Hindlimb muscle (tissue), 1 donor: Measurements from ENCODE around the gene RNASE9. TPM values are rescaled to one million over a fixed set of nuclear protein-coding genes. Genes with fewer than 3 reads are reported as not detected.
"Not testable (repeated sequence)": the region's sequence is repeated elsewhere in the genome, so short reads cannot be mapped to it uniquely, and the experiment has no call there.

ENCODE experiments used
- DNase-seq: peaks from one replicate; pipeline ENCODE4 v3.0.0-alpha.2; 2013
- polyA plus RNA-seq: library from polyadenylated mRNA; unstranded; fragments of 120-200 nt; gene quantifications from one replicate; pipeline ENCODE4 v1.2.1, GENCODE V29; 2013; ENCODE audit not compliant: insufficient read length

Gene RNASE9
- polyA plus RNA-seq: not detected

DNA sequence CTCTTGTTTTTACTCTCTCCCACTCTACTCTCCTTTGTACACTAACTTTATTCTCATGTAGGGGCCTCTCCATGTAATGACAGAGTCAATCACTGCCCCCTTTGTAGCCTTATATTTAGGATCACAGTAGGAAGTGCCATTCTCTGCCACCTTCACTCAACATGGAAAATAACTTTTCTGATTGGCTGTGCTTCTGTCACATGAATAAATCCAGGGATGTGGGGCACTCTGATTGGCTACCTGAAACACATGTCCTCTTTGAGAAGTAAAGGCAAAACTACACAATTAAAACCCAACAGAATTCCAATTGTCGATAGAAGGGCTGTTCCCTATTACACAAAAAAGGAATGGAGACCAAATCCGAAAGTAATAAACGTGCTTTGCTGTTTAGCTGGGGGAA is at the start of gene RNASE9:
TSS of gene RNASE9 (minus strand) at position 87 of the 400 bp plus-strand sequence.
- DNase-seq: no peak

DNA sequence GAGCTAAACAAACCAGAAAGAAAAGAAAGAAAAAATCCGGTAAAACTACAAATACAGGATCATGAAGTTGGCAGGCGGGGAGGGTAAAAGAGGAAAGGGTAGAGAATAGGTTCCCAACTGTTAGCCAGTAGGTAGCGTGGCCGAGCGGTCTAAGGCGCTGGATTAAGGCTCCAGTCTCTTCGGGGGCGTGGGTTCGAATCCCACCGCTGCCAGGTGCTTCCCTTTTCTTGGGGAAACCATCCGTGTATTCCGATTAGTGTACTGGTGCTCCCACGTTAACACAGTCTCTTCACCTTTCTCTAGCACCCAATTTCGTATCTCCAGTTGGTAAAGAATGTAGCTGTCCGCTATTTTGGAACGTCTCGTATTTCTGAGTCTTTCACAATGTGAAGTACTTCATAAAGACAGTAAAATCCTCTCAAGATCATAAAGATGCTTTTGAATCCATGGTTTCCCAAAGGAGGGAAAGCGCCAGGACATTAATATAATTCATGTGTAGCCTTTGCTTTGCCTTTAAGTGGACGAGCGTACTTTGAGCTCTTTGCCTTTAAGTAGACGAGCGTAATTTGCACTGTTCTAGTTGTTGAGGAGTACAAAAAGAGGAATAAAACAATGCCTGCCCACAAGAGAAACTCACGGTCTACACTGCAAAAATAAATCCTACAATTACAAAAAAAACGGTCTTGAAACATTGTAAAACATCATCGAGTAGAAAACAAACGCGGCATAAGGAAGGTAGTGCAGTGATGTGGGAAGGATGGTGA is 49.3 kb upstream of the RNASE9 start:
- DNase-seq: peak; percentile 72

DNA sequence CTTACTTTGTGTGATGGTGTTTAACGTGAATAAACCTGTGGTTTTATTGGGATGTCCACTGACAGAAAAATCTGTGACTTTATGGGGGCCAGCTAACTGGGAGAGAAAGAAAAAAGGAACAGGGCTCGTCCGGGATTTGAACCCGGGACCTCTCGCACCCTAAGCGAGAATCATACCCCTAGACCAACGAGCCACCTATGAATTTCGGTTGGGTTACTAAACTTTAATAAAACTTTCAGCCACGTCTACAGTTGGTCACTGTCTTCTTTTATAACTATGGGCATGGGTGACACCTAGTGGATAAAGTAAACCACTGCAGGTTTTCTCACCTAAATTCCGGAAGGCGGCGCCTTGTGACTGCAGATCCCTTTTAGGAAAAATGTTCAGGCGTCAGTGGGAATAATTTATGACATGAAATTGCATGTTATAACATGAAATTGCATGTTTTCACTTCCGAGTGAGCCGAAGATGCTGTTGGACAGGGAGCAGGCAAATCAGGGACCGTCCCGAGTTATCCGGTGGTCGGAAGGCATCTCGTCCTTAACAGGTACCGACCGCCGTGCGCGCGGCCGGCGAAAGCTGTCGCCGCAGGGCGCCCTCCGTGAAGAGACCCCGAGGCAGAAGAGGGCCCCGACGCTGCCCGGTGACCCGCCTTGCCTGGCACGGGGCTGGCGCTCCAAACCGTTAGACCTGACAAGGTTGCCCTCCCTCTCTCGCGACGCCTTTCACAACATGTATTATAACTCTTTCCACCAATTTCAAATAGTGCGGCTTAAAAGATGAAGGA is 48.6 kb upstream of the RNASE9 start:
- peak; percentile 89 for DNase-seq

DNA sequence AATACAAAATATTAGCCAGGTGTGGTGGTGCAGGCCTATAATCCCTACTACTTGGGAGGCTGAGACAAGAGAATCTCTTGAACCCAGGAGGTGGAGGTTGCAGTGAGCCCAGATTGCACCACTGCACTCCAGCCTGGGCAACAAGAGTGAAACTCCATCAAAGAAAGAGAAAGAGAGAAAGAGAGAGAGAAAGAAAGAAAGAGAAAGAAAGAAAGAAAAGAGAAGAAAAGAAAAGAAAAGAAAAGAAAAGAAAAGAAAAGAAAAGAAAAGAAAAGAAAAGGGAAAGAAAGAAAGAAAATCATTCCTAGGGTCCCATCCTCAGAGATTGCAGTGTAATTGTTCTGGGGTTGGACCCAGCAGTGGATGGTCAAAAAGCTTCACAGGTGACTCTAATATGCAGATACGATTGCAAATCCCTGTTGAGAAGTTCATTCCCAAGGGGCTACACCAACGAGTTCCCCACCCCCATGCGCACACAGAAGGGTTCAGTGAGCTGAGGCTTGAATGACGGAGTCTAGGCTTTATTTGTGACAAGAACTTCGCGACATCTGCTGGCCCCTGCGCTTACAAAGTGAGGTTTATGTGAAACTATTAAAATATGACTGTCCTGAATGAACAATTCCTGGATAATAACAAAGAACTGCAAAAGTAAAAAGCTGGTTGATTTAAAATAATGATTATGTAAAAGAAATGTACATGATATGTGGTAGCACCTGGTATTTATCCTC is 47.7 kb upstream of the RNASE9 start:
- no peak for DNase-seq

DNA sequence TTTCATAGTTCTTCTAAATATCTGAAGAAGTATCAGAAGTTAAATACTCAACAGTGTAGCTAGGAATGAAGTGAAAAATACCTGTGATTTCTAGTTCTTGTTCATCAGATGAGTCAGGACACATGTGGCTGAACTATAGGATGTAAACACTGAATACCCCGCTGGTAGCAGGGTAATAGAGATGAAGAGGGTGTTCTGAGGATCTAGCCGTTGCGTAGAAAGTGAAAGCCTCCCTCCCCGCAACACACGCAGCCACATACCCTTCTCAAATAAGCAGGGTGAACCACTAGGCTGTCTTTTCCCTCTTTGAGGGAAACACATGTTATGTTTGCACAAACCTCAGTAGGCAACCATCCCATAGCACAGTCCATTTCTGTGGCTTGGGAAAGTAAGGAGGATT is 46.8 kb upstream of the RNASE9 start:
- DNase-seq: no peak

DNA sequence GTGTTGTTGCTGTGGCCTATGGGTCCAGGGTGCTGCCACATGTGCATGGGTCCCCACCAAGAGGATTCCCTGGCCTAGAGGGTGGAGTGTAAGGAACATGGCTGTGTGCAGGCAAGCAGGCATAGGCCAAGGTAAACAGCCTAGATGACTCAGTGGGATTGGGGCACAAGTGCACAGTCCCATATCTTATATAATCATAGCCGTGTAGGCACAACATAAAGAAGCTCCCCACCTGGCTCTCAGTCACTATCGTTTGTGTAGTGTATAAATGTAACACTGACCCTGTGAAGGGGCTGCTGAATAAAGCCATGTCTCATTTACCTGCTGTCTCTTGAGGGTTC is 46.0 kb upstream of the RNASE9 start:
- no peak for DNase-seq

DNA sequence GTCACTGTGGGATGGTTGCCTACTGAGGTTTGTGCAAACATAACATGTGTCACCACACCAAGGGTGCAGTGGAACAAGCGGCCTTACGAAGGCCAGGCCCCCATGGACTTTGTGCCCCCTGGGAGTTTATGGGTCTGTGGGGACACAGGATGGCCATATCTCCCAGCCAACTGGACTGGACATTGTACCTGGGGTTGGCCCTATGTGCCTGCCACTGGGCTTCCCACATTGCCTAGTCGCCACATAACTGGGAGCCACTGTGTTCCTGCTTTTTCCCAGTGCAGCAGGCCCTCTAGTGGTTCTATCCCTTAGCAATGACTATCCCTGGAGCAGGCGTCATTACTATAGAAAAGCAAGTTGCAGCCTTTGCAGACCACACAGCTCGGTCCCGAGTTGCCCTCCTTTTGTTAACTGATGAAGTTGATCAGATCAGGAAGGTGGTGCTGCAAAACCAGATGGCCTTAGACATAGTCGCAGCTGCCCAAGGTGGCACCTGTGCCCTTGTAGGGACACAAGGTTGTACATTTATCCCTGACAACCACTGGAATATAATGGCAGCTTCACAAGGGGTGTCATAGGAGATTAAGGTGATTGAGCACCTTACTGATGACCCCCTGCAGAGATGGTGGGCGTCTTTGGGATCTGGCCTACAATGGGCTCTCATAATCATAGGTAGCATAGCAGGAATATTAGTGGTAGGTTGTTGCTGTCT is 45.5 kb upstream of the RNASE9 start:
- DNase-seq: no peak

DNA sequence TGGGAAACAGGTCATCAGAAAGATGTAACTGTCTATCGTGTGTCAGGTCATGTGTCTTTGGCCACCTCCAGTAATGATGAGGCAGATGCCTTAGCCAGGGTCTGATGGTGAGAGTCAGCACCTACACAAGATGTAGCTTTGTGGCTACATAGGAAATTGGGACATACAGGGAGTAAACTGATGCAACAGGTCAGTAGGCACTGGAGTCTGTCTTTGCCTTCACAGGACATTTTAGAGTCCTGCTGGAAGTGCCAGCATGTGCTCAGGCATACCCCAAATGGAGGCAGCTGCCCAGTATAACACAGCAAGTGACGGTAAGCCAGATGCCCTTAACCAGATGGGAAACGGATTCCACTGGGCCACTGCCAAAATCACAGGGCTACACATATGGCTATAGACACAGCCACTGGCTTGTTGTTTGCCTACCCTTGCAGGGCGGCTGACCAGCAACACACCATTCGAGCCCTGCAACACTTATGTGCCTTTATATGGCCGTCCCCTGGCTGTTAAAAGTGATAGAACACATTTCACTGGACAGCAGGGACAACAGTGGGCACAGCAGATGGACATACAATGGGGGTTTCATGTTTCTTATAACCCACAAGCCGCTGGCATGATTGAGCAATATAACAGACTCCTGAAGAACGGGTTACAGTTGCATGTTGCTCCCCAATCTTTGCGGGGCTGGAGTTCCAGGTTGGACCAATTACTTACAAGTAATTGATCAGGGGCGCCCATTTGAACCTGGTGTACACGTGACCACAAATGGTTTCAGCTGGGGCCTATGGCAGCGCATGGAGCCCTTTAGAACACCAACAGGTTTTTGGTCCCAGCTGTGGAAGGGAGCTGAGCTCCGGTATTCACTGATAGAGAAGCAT is 43.2 kb upstream of the RNASE9 start:
- DNase-seq: no peak

DNA sequence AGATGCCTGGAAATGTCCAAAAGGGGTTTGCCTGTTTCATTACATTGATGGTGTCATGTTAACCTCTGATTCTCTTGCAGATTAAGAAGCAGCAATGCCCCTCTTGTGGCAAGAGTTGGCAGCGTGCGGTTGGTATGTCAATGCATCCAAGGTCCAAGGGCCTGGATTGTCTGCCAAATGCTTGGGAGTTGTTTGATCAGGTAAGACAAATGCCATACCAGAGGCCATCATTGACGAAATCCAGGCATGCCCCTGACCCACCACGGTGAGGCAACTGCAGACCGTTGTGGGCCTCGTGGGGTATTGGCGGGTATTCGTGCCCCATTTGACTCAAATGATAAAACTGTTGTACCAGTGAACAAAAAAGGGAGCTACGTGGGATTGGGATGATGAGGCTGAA is 41.7 kb upstream of the RNASE9 start:
- DNase-seq: no peak

DNA sequence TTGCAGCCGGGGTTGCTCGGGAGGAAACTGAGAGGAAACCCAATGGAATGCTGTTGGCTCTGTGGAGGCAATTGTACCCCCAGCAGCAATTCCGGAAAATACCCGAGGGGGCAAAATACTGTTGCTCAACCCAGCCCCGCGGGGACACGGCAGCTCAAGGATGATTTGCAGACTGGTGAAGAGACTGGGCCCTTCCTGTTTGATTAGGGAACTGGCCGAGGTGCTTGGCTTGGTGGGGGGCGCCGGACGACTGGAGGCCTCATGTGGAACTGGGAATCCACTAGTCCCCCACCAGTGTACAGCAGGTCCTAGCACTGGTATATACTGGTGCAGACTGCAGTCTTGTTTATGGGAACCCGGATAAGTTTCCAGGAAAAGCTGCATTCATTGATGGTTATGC is 40.7 kb upstream of the RNASE9 start:
- DNase-seq: no peak

DNA sequence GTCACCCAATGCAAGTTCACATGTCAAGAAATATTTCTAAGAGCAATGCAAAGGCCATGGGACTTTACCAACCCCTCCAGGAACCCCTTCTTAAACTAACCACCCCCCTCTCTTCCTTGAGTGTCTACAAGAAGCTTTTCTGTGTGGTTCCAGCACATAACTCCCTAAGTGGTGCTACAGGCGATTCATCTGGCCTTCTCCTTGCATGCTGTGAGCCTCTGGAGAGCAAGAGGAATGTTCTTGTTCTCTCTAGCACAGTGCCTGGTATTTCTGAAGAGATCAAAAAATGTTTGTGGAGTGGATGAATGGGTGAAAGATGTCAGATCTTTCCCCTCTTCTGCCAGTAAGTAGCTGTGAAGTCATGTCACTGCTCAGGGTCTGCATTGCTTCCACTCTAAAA is 36.3 kb upstream of the RNASE9 start:
- DNase-seq: no peak

DNA sequence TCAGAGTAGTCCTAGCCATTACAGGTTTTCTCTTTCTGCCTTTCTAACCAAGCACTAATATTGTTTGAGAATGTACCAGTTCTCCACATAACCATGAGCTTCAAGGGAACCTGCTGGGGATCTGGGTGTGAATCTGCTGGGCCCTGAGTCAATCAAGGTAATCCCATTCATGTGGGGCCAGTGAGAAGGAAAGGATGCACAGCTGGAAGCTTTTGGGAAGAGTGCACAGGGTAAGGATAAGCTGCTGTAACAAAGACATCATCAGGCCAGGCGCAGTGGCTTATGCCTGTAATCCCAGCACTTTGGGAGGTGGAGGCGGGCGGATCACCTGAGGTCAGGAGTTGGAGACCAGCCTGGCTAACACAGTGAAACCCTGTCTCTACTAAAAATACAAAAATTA is 34.9 kb upstream of the RNASE9 start:
- DNase-seq: not testable (repeated sequence)

DNA sequence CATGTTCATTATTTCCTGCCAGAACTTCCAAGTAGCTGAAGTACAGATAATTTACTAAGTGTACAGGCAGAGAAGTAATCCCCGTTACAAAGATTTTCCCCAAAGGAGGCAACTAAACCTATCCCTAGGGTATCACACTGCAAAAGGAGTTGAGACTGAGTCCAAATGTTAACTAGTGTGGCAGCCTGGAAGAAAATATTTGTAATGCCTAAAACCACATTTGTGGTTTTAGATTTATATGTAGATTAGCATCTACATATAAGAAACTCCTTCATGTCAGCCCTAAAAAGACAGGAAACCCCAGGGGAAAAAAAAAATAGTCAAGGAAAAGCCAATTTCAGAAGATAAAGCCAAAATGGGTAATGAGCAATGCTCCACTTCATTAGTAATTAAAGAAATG is 31.7 kb upstream of the RNASE9 start:
- no peak for DNase-seq

DNA sequence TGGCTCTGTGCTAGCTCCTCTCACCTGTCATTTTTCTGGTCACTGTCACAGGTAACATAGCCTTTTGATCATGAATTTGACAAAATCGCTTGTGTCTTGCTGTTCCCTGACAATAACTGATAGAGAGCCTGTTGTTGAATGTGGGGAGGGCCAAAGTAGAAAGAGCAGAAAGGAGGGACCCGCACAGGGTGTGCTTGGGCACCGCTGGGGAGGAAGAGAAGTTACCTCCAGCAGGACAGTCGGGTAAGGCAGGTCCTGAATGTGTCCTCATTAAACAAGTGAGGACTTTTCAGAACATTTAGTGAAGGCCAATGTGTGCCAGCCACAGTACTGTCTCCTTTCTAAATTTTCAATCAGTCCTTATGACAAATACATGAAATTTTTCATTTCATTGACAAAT is 30.4 kb upstream of the RNASE9 start, which contains the start of gene RNASE12:
TSS of gene RNASE12 (minus strand) at position 142 of the 400 bp plus-strand sequence. CDS start 653 bp downstream, outside the sequence.
- DNase-seq: no peak

DNA sequence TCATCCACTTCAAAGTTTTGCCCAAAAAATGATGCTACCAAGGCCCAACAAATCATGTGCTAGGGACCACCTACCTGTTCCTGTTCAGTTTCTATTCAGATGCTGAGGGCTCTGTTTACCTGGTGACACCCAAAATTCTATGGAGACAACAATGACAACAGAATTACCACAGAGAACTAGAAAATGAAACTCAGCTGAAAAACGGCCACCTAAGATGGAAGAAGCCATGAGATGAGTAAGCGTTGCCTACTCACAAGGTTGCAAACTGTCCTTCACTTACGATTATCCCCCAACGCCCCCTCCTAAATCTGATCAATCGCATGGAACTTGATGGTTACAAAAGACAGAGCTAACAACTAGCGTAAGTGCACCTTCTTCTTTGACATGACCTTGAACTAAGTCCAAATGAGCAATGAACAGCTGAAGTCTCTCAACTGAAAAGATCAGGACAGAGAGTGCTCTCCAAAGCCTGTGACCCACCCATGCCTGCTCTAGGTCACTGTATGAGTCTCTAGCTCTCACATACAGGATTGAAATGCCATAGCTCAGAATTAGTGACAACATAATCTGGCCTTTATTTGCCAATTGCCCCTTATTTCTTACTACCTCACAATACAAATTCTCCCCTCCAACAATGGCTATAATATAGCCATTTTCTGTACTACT is 26.8 kb upstream of the RNASE9 start, which contains the start of gene RNASE11:
TSS of gene RNASE11 (minus strand) at position 513 of the 666 bp plus-strand sequence.
- no peak for DNase-seq

DNA sequence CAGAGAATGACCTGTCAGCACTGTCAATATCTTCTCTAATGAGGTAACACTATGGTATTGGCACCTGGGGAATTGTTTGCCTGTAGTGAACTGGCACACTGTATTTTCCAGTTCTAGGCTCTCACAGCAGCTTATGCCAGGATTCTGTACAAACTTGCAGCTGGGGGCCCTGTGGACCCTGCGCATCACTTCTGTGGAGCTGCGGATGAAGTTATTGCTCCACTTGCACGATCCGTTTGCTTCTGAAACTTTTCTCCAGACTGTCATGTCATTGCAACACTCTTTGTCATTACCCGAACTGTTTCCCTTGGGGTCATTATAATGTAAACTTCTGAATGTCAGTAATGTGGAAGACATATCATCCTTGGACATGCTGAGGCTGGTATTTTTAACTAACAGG is 23.1 kb upstream of the RNASE9 start:
- no peak for DNase-seq

DNA sequence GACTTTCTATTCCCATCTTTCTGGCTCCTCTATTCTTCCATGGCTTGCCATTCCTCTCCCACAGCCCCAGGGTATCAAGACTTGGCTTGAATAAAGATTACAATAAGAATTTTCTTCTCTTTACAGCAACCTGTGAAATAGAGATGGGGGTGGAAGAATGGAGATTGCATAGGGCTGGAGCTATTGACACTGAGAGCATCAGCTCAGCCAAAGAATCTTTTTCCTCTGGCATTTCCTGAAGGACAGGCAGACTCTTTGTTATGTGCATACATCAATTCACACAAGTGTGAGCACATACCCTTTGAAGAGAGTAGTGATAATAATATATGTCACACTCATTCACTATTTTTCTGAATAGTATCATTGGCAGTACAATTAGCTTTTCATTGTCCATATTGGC is 22.3 kb upstream of the RNASE9 start:
- no peak for DNase-seq

DNA sequence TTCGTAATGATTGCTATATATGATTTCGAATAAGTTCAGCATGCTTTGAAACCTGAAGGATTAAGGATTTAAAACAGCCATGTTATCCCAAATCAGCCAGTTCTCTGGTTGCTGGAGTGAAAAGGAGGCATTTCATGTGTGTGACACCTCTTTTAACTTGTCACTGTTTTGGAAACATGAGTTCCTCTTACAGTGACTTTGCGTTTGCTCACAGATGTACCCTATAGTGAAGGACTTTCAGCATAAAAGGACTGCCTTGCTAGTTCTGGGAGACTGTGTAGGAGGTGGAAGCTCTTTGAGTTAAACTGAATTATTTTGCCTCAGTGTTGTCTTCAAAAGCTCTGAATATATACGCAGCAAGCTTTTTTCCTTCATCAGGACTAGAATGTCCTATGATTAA is 19.4 kb upstream of the RNASE9 start:
- no peak for DNase-seq

DNA sequence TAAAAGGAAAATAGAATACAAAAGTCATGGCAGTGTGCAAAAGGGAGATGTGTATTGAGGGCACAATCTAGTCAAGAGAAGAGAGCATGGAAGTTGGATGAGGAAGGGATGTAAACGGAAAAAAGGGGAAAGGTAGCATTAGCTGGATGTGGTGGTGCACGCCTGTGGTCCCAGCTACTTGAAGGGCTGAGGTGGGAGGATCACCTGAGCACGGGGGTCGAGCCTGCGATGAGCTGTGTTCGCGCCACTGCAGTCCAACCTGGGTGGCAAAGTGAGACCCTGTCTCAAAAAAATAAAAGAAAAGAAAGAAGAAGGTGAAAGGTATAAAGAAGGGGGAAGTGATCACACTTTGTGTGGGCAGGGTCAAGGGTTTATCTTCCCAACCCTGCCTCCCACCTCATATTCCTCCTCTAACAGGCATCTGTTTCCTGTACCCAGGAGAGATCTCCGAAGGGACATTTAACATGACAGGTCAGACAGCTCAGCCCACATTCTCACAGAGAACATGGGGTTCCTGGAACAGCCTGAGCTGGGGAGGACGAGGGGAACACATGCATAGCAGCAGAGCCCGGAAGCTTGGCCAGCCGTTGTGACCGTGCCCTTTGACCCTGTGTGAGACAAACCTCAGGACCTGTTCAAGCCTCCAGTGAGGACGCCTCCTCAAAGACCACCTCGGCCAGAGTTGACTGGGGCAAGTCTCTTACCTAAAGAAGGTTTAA is 18.1 kb upstream of the RNASE9 start:
- no peak for DNase-seq

DNA sequence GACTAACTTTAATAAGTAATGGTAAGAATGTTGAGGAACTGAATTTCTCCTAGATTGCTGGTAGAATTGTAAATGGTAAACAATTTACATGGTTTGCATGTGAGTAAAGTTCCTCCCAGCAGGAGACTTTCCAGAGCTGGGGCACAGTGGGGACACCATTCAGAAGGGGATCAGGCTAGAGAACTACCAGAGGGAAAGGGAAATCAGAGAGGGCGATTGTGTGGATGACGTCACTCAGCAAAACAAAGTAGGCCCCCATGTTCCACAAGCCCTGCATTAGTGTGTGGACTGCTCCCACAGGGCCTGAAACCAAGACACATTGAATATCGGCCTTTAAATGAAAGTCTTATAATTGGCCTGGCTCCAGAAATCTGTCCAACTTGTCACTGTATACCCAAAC is 17.5 kb upstream of the RNASE9 start:
- DNase-seq: no peak
